NT2/D1 (cell line): ENCODE measurements around the gene TMEM260.

Source experiments
- DNase-seq: peaks from one replicate; pipeline ENCODE4 v3.0.0-alpha.2; 2011; ENCODE audit warnings: low read depth, low spot score
- H3K27me3 ChIP-seq: 2 replicates; pipeline ENCODE4 v1.6.0; 2011; ENCODE audit warnings: mild to moderate bottlenecking; ENCODE audit not compliant: insufficient read length, insufficient read depth
- H3K36me3 ChIP-seq: 2 replicates; pipeline ENCODE4 v1.6.1; 2011; ENCODE audit warnings: mild to moderate bottlenecking, low read length, mixed read lengths; ENCODE audit not compliant: insufficient read depth, insufficient read length
- H3K4me1 ChIP-seq: 2 replicates; pipeline ENCODE4 v1.5.1; 2011; ENCODE audit not compliant: insufficient read depth, insufficient read length
- H3K4me3 ChIP-seq: 2 replicates; pipeline ENCODE4 v1.5.1; 2011; ENCODE audit warnings: low read depth; ENCODE audit not compliant: insufficient read length
- H3K9ac ChIP-seq: 2 replicates; pipeline ENCODE4 v1.6.0; 2011; ENCODE audit warnings: low read depth; ENCODE audit not compliant: insufficient read length
- H3K9me3 ChIP-seq: 2 replicates; pipeline ENCODE4 v1.5.1; 2011; ENCODE audit warnings: mild to moderate bottlenecking, low read length; ENCODE audit not compliant: insufficient read depth
- SUZ12 ChIP-seq: IDR thresholded peaks from 2 replicates; pipeline ENCODE4 v1.6.1; 2011; ENCODE audit not compliant: insufficient read length, insufficient read depth; ENCODE audit errors: extremely low read depth
- YY1 ChIP-seq: IDR thresholded peaks from 2 replicates; pipeline ENCODE4 v1.6.1; 2011; ENCODE audit not compliant: insufficient read length, insufficient read depth
- ZNF274 ChIP-seq: IDR thresholded peaks from 2 replicates; pipeline ENCODE4 v1.6.1; 2011; ENCODE audit warnings: mild to moderate bottlenecking, low read depth, low read length

TMEM260 gene

DNA sequence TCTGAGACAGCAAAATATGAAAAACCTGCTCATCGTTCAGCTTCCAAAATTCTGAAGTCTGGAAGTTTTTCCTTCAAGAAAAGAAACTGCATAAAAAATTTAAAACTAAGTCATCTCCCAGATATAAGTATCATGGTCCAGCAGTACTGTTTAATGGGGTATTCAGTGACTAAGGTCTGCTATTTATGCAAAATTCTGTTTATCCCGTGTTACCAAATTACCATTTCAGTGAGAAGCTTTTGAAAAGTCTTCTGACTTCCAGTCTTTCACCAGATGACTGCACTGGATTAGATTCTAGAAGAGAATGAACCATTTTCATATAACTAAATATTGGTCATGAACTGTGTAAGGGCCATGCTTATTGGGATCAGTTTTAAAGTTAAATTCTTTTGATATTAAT lies 67.9 kb downstream of the TMEM260 start:
- Histone ChIP-seq H3K9me3 (no peaks in the 10 kb centered on the region), H3K4me1 (peaks cover 2% of the 10 kb centered on the region), H3K27me3 (no peaks in the 10 kb centered on the region), H3K4me3 (no peak overlapping the region), H3K36me3 (peaks cover 3% of the 10 kb centered on the region), H3K9ac (no peak overlapping the region)
- no peak for DNase-seq
- TF ChIP-seq ZNF274 (no peak), YY1 (no peak), SUZ12 (no peak)

DNA sequence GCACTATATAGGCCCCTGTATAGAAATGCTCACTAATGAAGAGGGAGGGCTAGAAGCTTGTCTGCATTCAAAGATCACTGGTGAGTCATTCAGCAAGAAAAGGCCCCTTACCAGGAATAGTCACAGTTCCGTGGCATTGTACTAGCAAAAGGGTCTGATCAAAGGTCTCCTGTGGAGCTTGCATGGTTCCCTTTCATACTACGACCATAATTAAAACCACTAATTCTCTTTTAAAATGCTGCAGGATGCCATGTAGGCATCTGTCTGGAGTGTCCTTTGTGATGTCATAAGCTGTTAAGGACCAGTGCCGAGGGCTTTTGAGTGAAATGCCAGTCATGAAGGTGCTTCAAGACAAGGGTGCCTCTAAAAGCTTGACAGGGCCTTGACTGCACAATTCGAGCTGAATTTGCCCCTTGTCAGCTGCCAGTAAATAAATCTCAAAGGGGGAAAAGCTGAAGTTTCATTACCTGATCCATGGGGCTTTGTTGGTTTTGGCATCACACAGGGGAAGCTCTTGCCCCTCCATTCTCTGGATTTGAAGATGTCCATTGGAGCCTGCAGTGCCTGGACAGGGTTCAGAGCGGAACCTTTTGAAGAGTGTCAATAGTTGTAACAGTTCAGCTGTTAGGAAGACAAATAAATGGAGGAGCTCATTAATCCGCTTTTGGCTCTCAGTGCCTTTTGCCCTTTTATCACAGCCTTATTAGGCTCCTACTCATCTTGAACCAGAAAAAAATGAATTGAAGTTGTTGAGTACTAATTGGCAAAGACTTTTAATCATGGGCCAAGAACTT lies 69.1 kb downstream of the TMEM260 start:
- Histone ChIP-seq H3K9ac (no peak overlapping the region), H3K4me3 (no peak overlapping the region), H3K4me1 (peaks cover 2% of the 10 kb centered on the region), H3K9me3 (no peaks in the 10 kb centered on the region), H3K27me3 (no peaks in the 10 kb centered on the region), H3K36me3 (peaks cover 3% of the 10 kb centered on the region)
- TF ChIP-seq YY1: no peak
- no peak for TF ChIP-seq ZNF274
- peak; percentile 66 for DNase-seq

DNA sequence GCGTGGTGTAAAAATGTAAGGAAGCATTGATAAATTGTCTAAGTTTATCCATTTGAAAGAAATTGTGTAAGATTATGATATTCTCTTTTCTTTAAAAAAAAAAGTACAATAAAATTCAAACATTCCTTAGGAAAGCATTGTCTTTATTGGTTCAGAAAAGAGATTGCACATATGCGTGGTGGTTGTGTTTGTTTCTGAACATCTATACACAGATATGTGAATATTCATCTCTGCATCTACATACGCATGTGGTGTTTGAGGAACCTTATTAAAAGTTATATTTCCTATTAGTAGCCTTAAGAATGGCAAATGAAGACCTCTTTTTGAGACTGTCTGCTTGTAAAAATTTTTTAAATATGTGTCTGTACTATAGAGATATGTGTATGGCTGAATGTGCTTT lies 69.8 kb downstream of the TMEM260 start:
- Histone ChIP-seq H3K9me3 (no peaks in the 10 kb centered on the region), H3K4me1 (peaks cover 2% of the 10 kb centered on the region), H3K36me3 (peaks cover 3% of the 10 kb centered on the region)

DNA sequence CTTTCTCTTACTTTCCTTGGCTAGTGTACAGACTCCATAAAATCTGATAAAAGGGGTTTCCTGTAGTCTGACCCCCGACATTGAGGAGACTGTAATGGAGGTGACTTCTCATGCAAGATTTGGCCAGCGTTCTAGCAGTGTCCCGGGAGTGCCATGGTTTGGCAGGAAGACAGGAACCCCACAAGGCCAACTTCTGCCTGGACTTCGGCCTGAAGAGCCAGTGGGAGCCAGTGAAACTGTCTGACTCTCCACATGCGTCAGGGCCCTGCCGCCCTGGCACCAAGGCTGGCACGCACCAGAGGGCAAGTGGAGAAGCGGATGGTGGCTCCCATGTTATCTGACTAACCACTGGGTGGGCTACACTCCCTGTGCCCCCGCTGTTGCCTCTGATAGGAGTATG lies 70.5 kb downstream of the TMEM260 start:
- H3K9ac ChIP-seq: no peak overlapping the region
- no peaks in the 10 kb centered on the region for H3K9me3 ChIP-seq
- DNase-seq: no peak
- H3K4me1 ChIP-seq: peaks cover 2% of the 10 kb centered on the region
- H3K27me3 ChIP-seq: no peaks in the 10 kb centered on the region
- H3K36me3 ChIP-seq: peaks cover 3% of the 10 kb centered on the region
- TF ChIP-seq ZNF274: no peak
- TF ChIP-seq SUZ12: no peak
- no peak for TF ChIP-seq YY1
- H3K4me3 ChIP-seq: no peak overlapping the region

More for the DNA sequence above, 69.8 kb downstream of the TMEM260 start:
- Histone ChIP-seq H3K9ac (no peak overlapping the region), H3K4me3 (no peak overlapping the region), H3K27me3 (no peaks in the 10 kb centered on the region)
- no peak for DNase-seq
- TF ChIP-seq YY1 (no peak), SUZ12 (no peak), ZNF274 (no peak)

DNA sequence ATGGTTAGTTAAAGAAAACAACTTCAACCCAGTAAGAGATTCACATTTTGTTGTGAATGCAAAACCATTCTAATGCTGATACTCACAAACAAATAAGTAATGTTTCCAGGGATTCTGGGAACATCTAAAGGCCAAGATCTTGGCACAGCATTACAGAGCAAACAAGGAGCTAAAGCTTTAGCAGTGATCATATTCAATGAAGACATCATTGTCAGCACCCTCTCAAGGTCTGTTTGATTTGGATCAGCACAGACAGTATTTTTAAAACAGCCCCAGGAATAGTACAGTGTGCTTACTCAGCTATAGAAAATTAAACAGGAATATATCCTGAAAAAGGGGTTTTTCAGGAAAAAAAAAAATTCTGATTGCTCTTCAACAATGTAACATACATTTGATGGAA lies 71.4 kb downstream of the TMEM260 start:
- DNase-seq: no peak
- Histone ChIP-seq H3K4me1 (peaks cover 2% of the 10 kb centered on the region), H3K27me3 (no peaks in the 10 kb centered on the region), H3K36me3 (peaks cover 3% of the 10 kb centered on the region), H3K9me3 (no peaks in the 10 kb centered on the region), H3K9ac (no peak overlapping the region), H3K4me3 (no peak overlapping the region)
- TF ChIP-seq SUZ12: no peak
- no peak for TF ChIP-seq ZNF274
- TF ChIP-seq YY1: no peak

DNA sequence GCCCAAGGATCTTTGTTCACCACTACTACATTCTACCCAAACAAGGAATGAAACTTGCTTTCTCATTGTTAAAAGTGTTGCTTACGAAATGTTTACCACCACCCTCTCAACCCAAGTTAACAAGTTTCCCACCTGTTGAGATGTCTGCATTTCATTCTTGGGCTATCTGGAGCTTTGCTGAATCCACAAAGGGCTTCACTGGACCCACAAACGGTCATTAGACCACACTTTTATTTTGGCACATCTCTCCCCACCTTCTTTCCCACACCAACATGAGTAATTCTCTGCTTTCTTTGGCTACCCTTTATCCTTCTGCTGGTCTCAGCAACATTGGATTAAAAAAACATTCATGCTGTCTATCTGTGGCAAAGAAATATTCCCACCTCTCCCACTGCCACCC lies 78.0 kb downstream of the TMEM260 start:
- Histone ChIP-seq H3K9ac (no peak overlapping the region), H3K4me3 (no peak overlapping the region), H3K4me1 (no peaks in the 10 kb centered on the region), H3K36me3 (no peaks in the 10 kb centered on the region), H3K27me3 (peaks cover 2% of the 10 kb centered on the region), H3K9me3 (no peaks in the 10 kb centered on the region)
- no peak for DNase-seq
- no peak for TF ChIP-seq YY1
- TF ChIP-seq ZNF274: no peak
- TF ChIP-seq SUZ12: no peak

DNA sequence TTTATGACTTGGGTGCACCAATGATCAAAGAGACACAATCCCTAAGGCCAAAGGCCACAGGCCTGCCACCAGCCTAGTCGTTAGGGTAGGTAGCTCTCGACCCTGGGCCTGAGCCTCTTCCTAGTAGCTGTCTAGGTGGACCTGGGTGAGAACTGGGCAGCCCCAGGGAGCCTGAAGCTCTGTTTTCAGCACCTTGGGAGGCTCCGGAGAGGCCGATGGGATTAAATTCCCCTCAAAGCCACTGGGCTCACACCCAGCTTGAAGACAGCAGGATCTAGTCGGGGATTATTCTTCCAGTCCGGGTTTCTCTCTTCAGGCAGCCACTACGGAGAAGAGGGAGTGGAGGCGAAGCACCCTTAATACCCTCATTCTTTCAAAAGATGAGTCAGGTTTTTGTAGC lies 79.8 kb downstream of the TMEM260 start:
- Histone ChIP-seq H3K4me3 (no peak overlapping the region), H3K9me3 (no peaks in the 10 kb centered on the region), H3K9ac (no peak overlapping the region), H3K36me3 (no peaks in the 10 kb centered on the region), H3K27me3 (peaks cover 2% of the 10 kb centered on the region), H3K4me1 (no peaks in the 10 kb centered on the region)
- TF ChIP-seq SUZ12: no peak
- no peak for TF ChIP-seq YY1
- TF ChIP-seq ZNF274: no peak
- no peak for DNase-seq
